ENCODE measurements around the gene OS9.
A peak's percentile ranks its signal among the peaks of the same experiment; 100 is the strongest.

DNA sequence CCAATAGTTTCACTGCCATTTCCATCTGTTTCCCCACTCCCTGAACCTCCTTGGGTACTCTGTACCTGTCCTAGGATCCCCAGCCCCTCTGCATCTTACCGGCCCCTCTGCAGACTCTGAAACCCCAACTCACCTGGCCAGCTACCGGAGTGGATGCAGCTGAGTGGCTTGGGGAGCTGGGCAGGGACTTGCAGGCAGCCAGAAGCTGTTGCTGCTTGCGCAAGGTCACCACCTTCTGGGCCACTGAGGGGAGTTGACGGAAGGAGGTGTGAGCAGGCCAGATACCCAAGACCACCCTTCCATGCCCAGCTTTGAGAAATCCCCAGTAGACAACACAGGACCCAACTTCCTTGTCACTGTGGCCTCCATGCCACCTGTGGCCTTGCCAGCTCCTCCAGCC, 38.3 kb downstream of the OS9 start:
- TF ChIP-seq, protein P1, sequence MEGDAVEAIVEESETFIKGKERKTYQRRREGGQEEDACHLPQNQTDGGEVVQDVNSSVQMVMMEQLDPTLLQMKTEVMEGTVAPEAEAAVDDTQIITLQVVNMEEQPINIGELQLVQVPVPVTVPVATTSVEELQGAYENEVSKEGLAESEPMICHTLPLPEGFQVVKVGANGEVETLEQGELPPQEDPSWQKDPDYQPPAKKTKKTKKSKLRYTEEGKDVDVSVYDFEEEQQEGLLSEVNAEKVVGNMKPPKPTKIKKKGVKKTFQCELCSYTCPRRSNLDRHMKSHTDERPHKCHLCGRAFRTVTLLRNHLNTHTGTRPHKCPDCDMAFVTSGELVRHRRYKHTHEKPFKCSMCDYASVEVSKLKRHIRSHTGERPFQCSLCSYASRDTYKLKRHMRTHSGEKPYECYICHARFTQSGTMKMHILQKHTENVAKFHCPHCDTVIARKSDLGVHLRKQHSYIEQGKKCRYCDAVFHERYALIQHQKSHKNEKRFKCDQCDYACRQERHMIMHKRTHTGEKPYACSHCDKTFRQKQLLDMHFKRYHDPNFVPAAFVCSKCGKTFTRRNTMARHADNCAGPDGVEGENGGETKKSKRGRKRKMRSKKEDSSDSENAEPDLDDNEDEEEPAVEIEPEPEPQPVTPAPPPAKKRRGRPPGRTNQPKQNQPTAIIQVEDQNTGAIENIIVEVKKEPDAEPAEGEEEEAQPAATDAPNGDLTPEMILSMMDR (tag by site-specific recombination; IDR thresholded peaks at IDR 0.05): no peak
- TF ChIP-seq ZNF311 (tag by site-specific recombination; IDR thresholded peaks at IDR 0.05; ENCODE audit: borderline replicate concordance) (no peak), ZNF121 (tag by site-specific recombination; IDR thresholded peaks at IDR 0.05) (no peak), ZNF701 (tag by site-specific recombination; IDR thresholded peaks at IDR 0.05) (no peak), ZFHX2 (tag by site-specific recombination; conservative IDR thresholded peaks at IDR 0.05) (no peak), ZNF350 (tag by site-specific recombination; IDR thresholded peaks at IDR 0.05) (no peak), ZNF292 (tag by site-specific recombination; IDR thresholded peaks at IDR 0.05; ENCODE audit: borderline replicate concordance, low read depth) (no peak), SCRT2 (tag by site-specific recombination; IDR thresholded peaks at IDR 0.05) (peak; percentile 75)
- TF ChIP-seq, protein P2, sequence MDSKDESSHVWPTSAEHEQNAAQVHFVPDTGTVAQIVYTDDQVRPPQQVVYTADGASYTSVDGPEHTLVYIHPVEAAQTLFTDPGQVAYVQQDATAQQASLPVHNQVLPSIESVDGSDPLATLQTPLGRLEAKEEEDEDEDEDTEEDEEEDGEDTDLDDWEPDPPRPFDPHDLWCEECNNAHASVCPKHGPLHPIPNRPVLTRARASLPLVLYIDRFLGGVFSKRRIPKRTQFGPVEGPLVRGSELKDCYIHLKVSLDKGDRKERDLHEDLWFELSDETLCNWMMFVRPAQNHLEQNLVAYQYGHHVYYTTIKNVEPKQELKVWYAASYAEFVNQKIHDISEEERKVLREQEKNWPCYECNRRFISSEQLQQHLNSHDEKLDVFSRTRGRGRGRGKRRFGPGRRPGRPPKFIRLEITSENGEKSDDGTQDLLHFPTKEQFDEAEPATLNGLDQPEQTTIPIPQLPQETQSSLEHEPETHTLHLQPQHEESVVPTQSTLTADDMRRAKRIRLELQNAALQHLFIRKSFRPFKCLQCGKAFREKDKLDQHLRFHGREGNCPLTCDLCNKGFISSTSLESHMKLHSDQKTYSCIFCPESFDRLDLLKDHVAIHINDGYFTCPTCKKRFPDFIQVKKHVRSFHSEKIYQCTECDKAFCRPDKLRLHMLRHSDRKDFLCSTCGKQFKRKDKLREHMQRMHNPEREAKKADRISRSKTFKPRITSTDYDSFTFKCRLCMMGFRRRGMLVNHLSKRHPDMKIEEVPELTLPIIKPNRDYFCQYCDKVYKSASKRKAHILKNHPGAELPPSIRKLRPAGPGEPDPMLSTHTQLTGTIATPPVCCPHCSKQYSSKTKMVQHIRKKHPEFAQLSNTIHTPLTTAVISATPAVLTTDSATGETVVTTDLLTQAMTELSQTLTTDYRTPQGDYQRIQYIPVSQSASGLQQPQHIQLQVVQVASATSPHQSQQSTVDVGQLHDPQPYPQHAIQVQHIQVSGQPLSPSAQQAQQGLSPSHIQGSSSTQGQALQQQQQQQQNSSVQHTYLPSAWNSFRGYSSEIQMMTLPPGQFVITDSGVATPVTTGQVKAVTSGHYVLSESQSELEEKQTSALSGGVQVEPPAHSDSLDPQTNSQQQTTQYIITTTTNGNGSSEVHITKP (tag by site-specific recombination; IDR thresholded peaks at IDR 0.05): no peak
- TF ChIP-seq, protein P3, sequence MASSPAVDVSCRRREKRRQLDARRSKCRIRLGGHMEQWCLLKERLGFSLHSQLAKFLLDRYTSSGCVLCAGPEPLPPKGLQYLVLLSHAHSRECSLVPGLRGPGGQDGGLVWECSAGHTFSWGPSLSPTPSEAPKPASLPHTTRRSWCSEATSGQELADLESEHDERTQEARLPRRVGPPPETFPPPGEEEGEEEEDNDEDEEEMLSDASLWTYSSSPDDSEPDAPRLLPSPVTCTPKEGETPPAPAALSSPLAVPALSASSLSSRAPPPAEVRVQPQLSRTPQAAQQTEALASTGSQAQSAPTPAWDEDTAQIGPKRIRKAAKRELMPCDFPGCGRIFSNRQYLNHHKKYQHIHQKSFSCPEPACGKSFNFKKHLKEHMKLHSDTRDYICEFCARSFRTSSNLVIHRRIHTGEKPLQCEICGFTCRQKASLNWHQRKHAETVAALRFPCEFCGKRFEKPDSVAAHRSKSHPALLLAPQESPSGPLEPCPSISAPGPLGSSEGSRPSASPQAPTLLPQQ (tag by site-specific recombination; IDR thresholded peaks at IDR 0.05): no peak
- TF ChIP-seq, protein P4, sequence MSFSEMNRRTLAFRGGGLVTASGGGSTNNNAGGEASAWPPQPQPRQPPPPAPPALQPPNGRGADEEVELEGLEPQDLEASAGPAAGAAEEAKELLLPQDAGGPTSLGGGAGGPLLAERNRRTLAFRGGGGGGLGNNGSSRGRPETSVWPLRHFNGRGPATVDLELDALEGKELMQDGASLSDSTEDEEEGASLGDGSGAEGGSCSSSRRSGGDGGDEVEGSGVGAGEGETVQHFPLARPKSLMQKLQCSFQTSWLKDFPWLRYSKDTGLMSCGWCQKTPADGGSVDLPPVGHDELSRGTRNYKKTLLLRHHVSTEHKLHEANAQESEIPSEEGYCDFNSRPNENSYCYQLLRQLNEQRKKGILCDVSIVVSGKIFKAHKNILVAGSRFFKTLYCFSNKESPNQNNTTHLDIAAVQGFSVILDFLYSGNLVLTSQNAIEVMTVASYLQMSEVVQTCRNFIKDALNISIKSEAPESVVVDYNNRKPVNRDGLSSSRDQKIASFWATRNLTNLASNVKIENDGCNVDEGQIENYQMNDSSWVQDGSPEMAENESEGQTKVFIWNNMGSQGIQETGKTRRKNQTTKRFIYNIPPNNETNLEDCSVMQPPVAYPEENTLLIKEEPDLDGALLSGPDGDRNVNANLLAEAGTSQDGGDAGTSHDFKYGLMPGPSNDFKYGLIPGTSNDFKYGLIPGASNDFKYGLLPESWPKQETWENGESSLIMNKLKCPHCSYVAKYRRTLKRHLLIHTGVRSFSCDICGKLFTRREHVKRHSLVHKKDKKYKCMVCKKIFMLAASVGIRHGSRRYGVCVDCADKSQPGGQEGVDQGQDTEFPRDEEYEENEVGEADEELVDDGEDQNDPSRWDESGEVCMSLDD (tag by site-specific recombination; IDR thresholded peaks at IDR 0.05): no peak
- TF ChIP-seq, protein P5, sequence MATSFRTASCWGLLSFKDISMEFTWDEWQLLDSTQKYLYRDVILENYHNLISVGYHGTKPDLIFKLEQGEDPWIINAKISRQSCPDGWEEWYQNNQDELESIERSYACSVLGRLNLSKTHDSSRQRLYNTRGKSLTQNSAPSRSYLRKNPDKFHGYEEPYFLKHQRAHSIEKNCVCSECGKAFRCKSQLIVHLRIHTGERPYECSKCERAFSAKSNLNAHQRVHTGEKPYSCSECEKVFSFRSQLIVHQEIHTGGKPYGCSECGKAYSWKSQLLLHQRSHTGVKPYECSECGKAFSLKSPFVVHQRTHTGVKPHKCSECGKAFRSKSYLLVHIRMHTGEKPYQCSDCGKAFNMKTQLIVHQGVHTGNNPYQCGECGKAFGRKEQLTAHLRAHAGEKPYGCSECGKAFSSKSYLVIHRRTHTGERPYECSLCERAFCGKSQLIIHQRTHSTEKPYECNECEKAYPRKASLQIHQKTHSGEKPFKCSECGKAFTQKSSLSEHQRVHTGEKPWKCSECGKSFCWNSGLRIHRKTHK (tag by site-specific recombination; IDR thresholded peaks at IDR 0.05): no peak

All from HEK293 (cell line).